ENCODE data around the gene PRRT3.

Gene PRRT3

GRCh38 chr3:9916346-9916733 lies 35.9 kb downstream of the PRRT3 start:
- no peaks in the 10 kb centered on the region for H3K9me3 ChIP-seq (ENCODE audit: control insufficient read depth in 1 of 2, low read length in 2 of 2)
- peak overlapping the region; percentile 95 for H3K27ac ChIP-seq (ENCODE audit: low read length)
- H3K4me3 ChIP-seq (ENCODE audit: low read depth in 1 of 2, low read length in 2 of 2): peak overlapping the region; percentile 63 to 75
- peaks cover 0 to 4% of the 10 kb centered on the region in 2 donors for H3K36me3 ChIP-seq (ENCODE audit: control insufficient read depth in 1 of 2, insufficient read depth in 2 of 2, low read length in 2 of 2)
- no peaks in the 10 kb centered on the region for H3K27me3 ChIP-seq (ENCODE audit: low read depth, low read length)
- H3K4me1 ChIP-seq (ENCODE audit: control insufficient read depth in 1 of 2, insufficient read depth in 2 of 2, low read length in 2 of 2): peaks cover 21 to 37% of the 10 kb centered on the region in 2 donors

- Histone ChIP-seq H3K27me3 (ENCODE audit: low read depth, low read length) (no peaks in the 10 kb centered on the region), H3K4me3 (ENCODE audit: low read depth in 1 of 2, low read length in 2 of 2) (peak overlapping the region; percentile 57 to 79), H3K36me3 (ENCODE audit: control insufficient read depth in 1 of 2, insufficient read depth in 2 of 2, low read length in 2 of 2) (peaks cover 0 to 4% of the 10 kb centered on the region in 2 donors), H3K9me3 (ENCODE audit: control insufficient read depth in 1 of 2, low read length in 2 of 2) (no peaks in the 10 kb centered on the region), H3K4me1 (ENCODE audit: control insufficient read depth in 1 of 2, insufficient read depth in 2 of 2, low read length in 2 of 2) (peaks cover 21 to 37% of the 10 kb centered on the region in 2 donors), H3K27ac (ENCODE audit: low read length) (peak overlapping the region; percentile 45)
Observed at GRCh38 chr3:9915254-9916141, 36.7 kb downstream of the PRRT3 start.

GRCh38 chr3:9914559-9915253 lies 37.5 kb downstream of the PRRT3 start:
- H3K27ac ChIP-seq (ENCODE audit: low read length): peak overlapping the region; percentile 49
- peaks cover 21 to 37% of the 10 kb centered on the region in 2 donors for H3K4me1 ChIP-seq (ENCODE audit: control insufficient read depth in 1 of 2, insufficient read depth in 2 of 2, low read length in 2 of 2)
- H3K36me3 ChIP-seq (ENCODE audit: control insufficient read depth in 1 of 2, insufficient read depth in 2 of 2, low read length in 2 of 2): peaks cover 0 to 4% of the 10 kb centered on the region in 2 donors

GRCh38 chr3:9914011-9914410 lies 38.2 kb downstream of the PRRT3 start:
- H3K4me1 ChIP-seq (ENCODE audit: control insufficient read depth in 1 of 2, insufficient read depth in 2 of 2, low read length in 2 of 2): peaks cover 21 to 37% of the 10 kb centered on the region in 2 donors
- H3K36me3 ChIP-seq (ENCODE audit: control insufficient read depth in 1 of 2, insufficient read depth in 2 of 2, low read length in 2 of 2): peaks cover 0 to 4% of the 10 kb centered on the region in 2 donors
- no peak overlapping the region for H3K4me3 ChIP-seq (ENCODE audit: low read depth in 1 of 2, low read length in 2 of 2)
- H3K27ac ChIP-seq (ENCODE audit: low read length): no peak overlapping the region
- no peaks in the 10 kb centered on the region for H3K9me3 ChIP-seq (ENCODE audit: control insufficient read depth in 1 of 2, low read length in 2 of 2)
- H3K27me3 ChIP-seq (ENCODE audit: low read depth, low read length): no peaks in the 10 kb centered on the region

More at GRCh38 chr3:9914559-9915253, 37.5 kb downstream of the PRRT3 start:
- no peaks in the 10 kb centered on the region for H3K27me3 ChIP-seq (ENCODE audit: low read depth, low read length)
- no peaks in the 10 kb centered on the region for H3K9me3 ChIP-seq (ENCODE audit: control insufficient read depth in 1 of 2, low read length in 2 of 2)
- peak overlapping the region; percentile 57 to 79 for H3K4me3 ChIP-seq (ENCODE audit: low read depth in 1 of 2, low read length in 2 of 2)

- no peak overlapping the region for H3K4me3 ChIP-seq (ENCODE audit: low read depth in 1 of 2, low read length in 2 of 2)
- peaks cover 0 to 4% of the 10 kb centered on the region in 2 donors for H3K36me3 ChIP-seq (ENCODE audit: control insufficient read depth in 1 of 2, insufficient read depth in 2 of 2, low read length in 2 of 2)
- H3K27me3 ChIP-seq (ENCODE audit: low read depth, low read length): no peaks in the 10 kb centered on the region
- H3K27ac ChIP-seq (ENCODE audit: low read length): no peak overlapping the region
- no peaks in the 10 kb centered on the region for H3K9me3 ChIP-seq (ENCODE audit: control insufficient read depth in 1 of 2, low read length in 2 of 2)
- H3K4me1 ChIP-seq (ENCODE audit: control insufficient read depth in 1 of 2, insufficient read depth in 2 of 2, low read length in 2 of 2): peaks cover 21 to 37% of the 10 kb centered on the region in 2 donors
Observed at GRCh38 chr3:9913601-9914000, 38.6 kb downstream of the PRRT3 start.

- Histone ChIP-seq H3K4me3 (ENCODE audit: low read depth in 1 of 2, low read length in 2 of 2) (no peak overlapping the region), H3K4me1 (ENCODE audit: control insufficient read depth in 1 of 2, insufficient read depth in 2 of 2, low read length in 2 of 2) (peaks cover 18 to 26% of the 10 kb centered on the region in 2 donors), H3K27me3 (ENCODE audit: low read depth, low read length) (no peaks in the 10 kb centered on the region), H3K27ac (ENCODE audit: low read length) (no peak overlapping the region), H3K36me3 (ENCODE audit: control insufficient read depth in 1 of 2, insufficient read depth in 2 of 2, low read length in 2 of 2) (peaks cover 0 to 4% of the 10 kb centered on the region in 2 donors), H3K9me3 (ENCODE audit: control insufficient read depth in 1 of 2, low read length in 2 of 2) (no peaks in the 10 kb centered on the region)
Observed at GRCh38 chr3:9912294-9912935, 39.8 kb downstream of the PRRT3 start.

- Histone ChIP-seq H3K4me1 (ENCODE audit: control insufficient read depth in 1 of 2, insufficient read depth in 2 of 2, low read length in 2 of 2) (peaks cover 18 to 25% of the 10 kb centered on the region in 2 donors), H3K9me3 (ENCODE audit: control insufficient read depth in 1 of 2, low read length in 2 of 2) (no peaks in the 10 kb centered on the region), H3K36me3 (ENCODE audit: control insufficient read depth in 1 of 2, insufficient read depth in 2 of 2, low read length in 2 of 2) (peaks cover 0 to 4% of the 10 kb centered on the region in 2 donors), H3K4me3 (ENCODE audit: low read depth in 1 of 2, low read length in 2 of 2) (no peak overlapping the region), H3K27me3 (ENCODE audit: low read depth, low read length) (no peaks in the 10 kb centered on the region), H3K27ac (ENCODE audit: low read length) (no peak overlapping the region)
Observed at GRCh38 chr3:9911863-9912262, 40.3 kb downstream of the PRRT3 start.

- no peaks in the 10 kb centered on the region for H3K27me3 ChIP-seq (ENCODE audit: low read depth, low read length)
- H3K36me3 ChIP-seq (ENCODE audit: control insufficient read depth in 1 of 2, insufficient read depth in 2 of 2, low read length in 2 of 2): no peaks in the 10 kb centered on the region
- peaks cover 8 to 11% of the 10 kb centered on the region in 2 donors for H3K4me1 ChIP-seq (ENCODE audit: control insufficient read depth in 1 of 2, insufficient read depth in 2 of 2, low read length in 2 of 2)
- no peaks in the 10 kb centered on the region for H3K9me3 ChIP-seq (ENCODE audit: control insufficient read depth in 1 of 2, low read length in 2 of 2)
- H3K27ac ChIP-seq (ENCODE audit: low read length): no peak overlapping the region
- H3K4me3 ChIP-seq (ENCODE audit: low read depth in 1 of 2, low read length in 2 of 2): no peak overlapping the region
Observed at GRCh38 chr3:9909221-9910013, 42.8 kb downstream of the PRRT3 start.

GRCh38 chr3:9908286-9908685 lies 43.9 kb downstream of the PRRT3 start:
- Histone ChIP-seq H3K4me1 (ENCODE audit: control insufficient read depth in 1 of 2, insufficient read depth in 2 of 2, low read length in 2 of 2) (no peaks in the 10 kb centered on the region), H3K36me3 (ENCODE audit: control insufficient read depth in 1 of 2, insufficient read depth in 2 of 2, low read length in 2 of 2) (no peaks in the 10 kb centered on the region), H3K9me3 (ENCODE audit: control insufficient read depth in 1 of 2, low read length in 2 of 2) (no peaks in the 10 kb centered on the region), H3K27ac (ENCODE audit: low read length) (no peak overlapping the region), H3K27me3 (ENCODE audit: low read depth, low read length) (no peaks in the 10 kb centered on the region), H3K4me3 (ENCODE audit: low read depth in 1 of 2, low read length in 2 of 2) (no peak overlapping the region)

- Histone ChIP-seq H3K9me3 (ENCODE audit: control insufficient read depth in 1 of 2, low read length in 2 of 2) (no peaks in the 10 kb centered on the region), H3K4me3 (ENCODE audit: low read depth in 1 of 2, low read length in 2 of 2) (no peak overlapping the region)
Observed at GRCh38 chr3:9906480-9906879, 45.7 kb downstream of the PRRT3 start.

More at GRCh38 chr3:9906480-9906879, 45.7 kb downstream of the PRRT3 start:
- no peak overlapping the region for H3K27ac ChIP-seq (ENCODE audit: low read length)
- H3K4me1 ChIP-seq (ENCODE audit: control insufficient read depth in 1 of 2, insufficient read depth in 2 of 2, low read length in 2 of 2): peaks cover 0 to 6% of the 10 kb centered on the region in 2 donors
- H3K36me3 ChIP-seq (ENCODE audit: control insufficient read depth in 1 of 2, insufficient read depth in 2 of 2, low read length in 2 of 2): no peaks in the 10 kb centered on the region
- H3K27me3 ChIP-seq (ENCODE audit: low read depth, low read length): no peaks in the 10 kb centered on the region
